Testis (tissue), 3 donors: ENCODE data around the gene CSTF3. TPM values are rescaled to one million over a fixed set of nuclear protein-coding genes. Genes with fewer than 3 reads are reported as not detected.

Experiments used
- DNase-seq: peaks from one replicate; pipeline ENCODE4 v3.0.0-alpha.2; 2019
- H3K27ac ChIP-seq, 2 donors: fragments of 200-600 bp; sonication (generic); one replicate each; pipeline ENCODE4 v1.5.1; 2019
- H3K27me3 ChIP-seq: fragments of 200-600 bp; sonication (generic); one replicate; pipeline ENCODE4 v1.5.1; 2019
- H3K36me3 ChIP-seq: fragments of 200-600 bp; sonication (generic); one replicate; pipeline ENCODE4 v1.5.1; 2017; ENCODE audit warnings: low read depth; ENCODE audit errors: missing control alignments
- H3K4me1 ChIP-seq: fragments of 200-600 bp; sonication (generic); one replicate; pipeline ENCODE4 v1.5.1; 2019
- H3K4me3 ChIP-seq, 2 donors: fragments of 200-600 bp; sonication (generic); one replicate each; pipeline ENCODE4 v1.5.1; 2017 to 2019
- H3K9me3 ChIP-seq: fragments of 200-600 bp; sonication (generic); one replicate; pipeline ENCODE4 v1.5.1; 2017
- CTCF ChIP-seq, 3 experiments: fragments of 450-650 bp in 2 of 3; fragments of 200-600 bp in 1 of 3; sonication (generic) in 1 of 3; IDR thresholded peaks; one replicate each; pipeline ENCODE4 v1.5.1; 2016 to 2019; ENCODE audit warnings: antibody characterized with exemption in 3 of 3, mild to moderate bottlenecking in 2 of 3, moderate library complexity in 1 of 3
- POLR2A ChIP-seq: fragments of 450-650 bp; IDR thresholded peaks from one replicate; pipeline ENCODE4 v1.6.1; 2017; ENCODE audit warnings: antibody characterized with exemption, mild to moderate bottlenecking, moderate library complexity
- WGBS, 2 donors: methylation state at CpG; one replicate each; pipeline ENCODE4 v1.1.5; 2018; 5-methylcytosine and 5-hydroxymethylcytosine counted together
- intact Hi-C: fragments of 100-400 bp; cut with DNase I; formaldehyde crosslinking; loops from one replicate; pipeline ENCODE4 v1.15.1; 2023; ENCODE audit warnings: low total_unique reads
- polyA plus RNA-seq: library from polyadenylated mRNA; stranded (reverse); fragments of 350-450 nt; fragmentation: Illumina TruSeq; extraction: RNeasy Lipid Tissue Mini Kit (QIAGEN cat#74804); gene quantifications from one replicate; pipeline ENCODE4 v1.2.3, GENCODE V29; 2014; ENCODE audit warnings: low read depth, low replicate concordance; ENCODE audit not compliant: insufficient read depth
- total RNA-seq, 2 donors: library from RNA; depleted of rRNA; stranded (reverse); fragments of >200 nt; gene quantifications; one replicate each; pipeline ENCODE4 v1.2.3, GENCODE V29; 2016

Gene CSTF3
- total and polyA plus RNA-seq, 3 donors from 2014 or later: 31.0 to 46.6 (median 46.4) TPM

GRCh38 chr11:33045551-33046255 is 115.6 kb downstream of the CSTF3 start:
- TF ChIP-seq POLR2A (no peak), CTCF (IDR thresholded peaks at IDR 0.05) (no peak)
- no peak overlapping the region for H3K4me3 ChIP-seq
- peaks cover 6% of the 10 kb centered on the region for H3K4me1 ChIP-seq
- no peak overlapping the region for H3K27ac ChIP-seq
- H3K27me3 ChIP-seq: no peaks in the 10 kb centered on the region
- no peak for DNase-seq
- 82 to 87% methylated on average over 8 of the region's 8 CpGs for WGBS, 2 donors
- H3K36me3 ChIP-seq: no peaks in the 10 kb centered on the region
- no peaks in the 10 kb centered on the region for H3K9me3 ChIP-seq
- intact Hi-C loops: no loop called here

- Histone ChIP-seq H3K27me3 (no peaks in the 10 kb centered on the region), H3K4me3 (no peak overlapping the region), H3K36me3 (no peaks in the 10 kb centered on the region), H3K4me1 (peaks cover 13% of the 10 kb centered on the region), H3K27ac (no peak overlapping the region), H3K9me3 (no peaks in the 10 kb centered on the region)
- DNase-seq: no peak
- intact Hi-C loops: no loop called here
- TF ChIP-seq POLR2A (no peak), CTCF (IDR thresholded peaks at IDR 0.05) (no peak)
- 91 to 95% methylated on average over 4 of the region's 4 CpGs for WGBS, 2 donors
Observed at GRCh38 chr11:33044285-33044756, 117.0 kb downstream of the CSTF3 start.

- H3K27ac ChIP-seq: no peak overlapping the region
- WGBS, 2 donors: 87% methylated on average over 2 of the region's 2 CpGs
- peaks cover 13% of the 10 kb centered on the region for H3K4me1 ChIP-seq
- TF ChIP-seq POLR2A (no peak), CTCF (IDR thresholded peaks at IDR 0.05) (no peak)
- no peak overlapping the region for H3K4me3 ChIP-seq
- no peak for DNase-seq
- H3K36me3 ChIP-seq: no peaks in the 10 kb centered on the region
- no peaks in the 10 kb centered on the region for H3K9me3 ChIP-seq
- intact Hi-C loops: no loop called here
- H3K27me3 ChIP-seq: no peaks in the 10 kb centered on the region
Observed at GRCh38 chr11:33043221-33043830, 118.0 kb downstream of the CSTF3 start.

- intact Hi-C loops: no loop called here
- DNase-seq: no peak
- H3K4me3 ChIP-seq: no peak overlapping the region
Observed at GRCh38 chr11:33040862-33041453, 120.3 kb downstream of the CSTF3 start.

More at GRCh38 chr11:33040862-33041453, 120.3 kb downstream of the CSTF3 start:
- TF ChIP-seq POLR2A (no peak), CTCF (IDR thresholded peaks at IDR 0.05) (no peak)
- Histone ChIP-seq H3K36me3 (no peaks in the 10 kb centered on the region), H3K4me1 (peaks cover 8% of the 10 kb centered on the region), H3K27ac (no peak overlapping the region), H3K9me3 (no peaks in the 10 kb centered on the region), H3K27me3 (no peaks in the 10 kb centered on the region)
- WGBS, 2 donors: 44 to 62% methylated on average over 5 of the region's 5 CpGs
